ENCODE results near the gene PPIG. TPM values are rescaled to one million over a fixed set of nuclear protein-coding genes. Genes with fewer than 3 reads are reported as not detected.
"Not testable (repeated sequence)": the region's sequence is repeated elsewhere in the genome, so short reads cannot be mapped to it uniquely, and the experiment has no call there.

The PPIG gene
- total RNA-seq: 10 to 100 TPM; 42.8 to 66.4 TPM

GRCh38 chr2:169584005-169584877, at the start of gene PPIG:
TSS of gene PPIG (plus strand) at chr2:169584351. CDS start at chr2:169604042, 19,691 bp downstream.
- peaks cover 8% of the 10 kb centered on the region for H3K36me3 Mint-ChIP-seq
- peaks cover 20 to 29% of the 10 kb centered on the region in 2 donors for H3K4me1 Mint-ChIP-seq (ENCODE audit: low read depth in 2 of 2)
- no peaks in the 10 kb centered on the region for H3K27me3 Mint-ChIP-seq
- ATAC-seq (peak; percentile 95 to 96), DNase-seq (ENCODE audit: low spot score) (peak; percentile 89)
- H3K27ac Mint-ChIP-seq: peak within 1 kb of the TSS; percentile 99
- H3K4me3 Mint-ChIP-seq: peak within 1 kb of the TSS; percentile 97
- peaks cover 3% of the 10 kb centered on the region for H3K9me3 Mint-ChIP-seq

- not testable (repeated sequence) for H3K9me3 Mint-ChIP-seq; H3K4me3 Mint-ChIP-seq; DNase-seq (ENCODE audit: low spot score); H3K27me3 Mint-ChIP-seq; H3K4me1 Mint-ChIP-seq (ENCODE audit: low read depth in 2 of 2); ATAC-seq; H3K27ac Mint-ChIP-seq
- peaks cover 10% of the 10 kb centered on the region for H3K36me3 Mint-ChIP-seq
Observed at GRCh38 chr2:169539460-169539859, 44.7 kb upstream of the PPIG start.

GRCh38 chr2:169540146-169540545, 44.0 kb upstream of the PPIG start:
- Mint-ChIP-seq H3K27ac (no peak overlapping the region), H3K9me3 (no peaks in the 10 kb centered on the region), H3K4me1 (ENCODE audit: low read depth in 2 of 2) (no peaks in the 10 kb centered on the region), H3K27me3 (no peaks in the 10 kb centered on the region), H3K36me3 (peaks cover 10% of the 10 kb centered on the region), H3K4me3 (no peak overlapping the region)
- no peak for ATAC-seq
- DNase-seq (ENCODE audit: low spot score): no peak

GRCh38 chr2:169542433-169542832, 41.7 kb upstream of the PPIG start:
- Mint-ChIP-seq H3K27me3 (no peaks in the 10 kb centered on the region), H3K27ac (no peak overlapping the region), H3K4me1 (ENCODE audit: low read depth in 2 of 2) (no peaks in the 10 kb centered on the region), H3K36me3 (peaks cover 10% of the 10 kb centered on the region), H3K4me3 (no peak overlapping the region), H3K9me3 (no peaks in the 10 kb centered on the region)
- no peak for DNase-seq (ENCODE audit: low spot score)
- no peak for ATAC-seq

- H3K27ac Mint-ChIP-seq: no peak overlapping the region
- no peaks in the 10 kb centered on the region for H3K27me3 Mint-ChIP-seq
- H3K4me1 Mint-ChIP-seq (ENCODE audit: low read depth in 2 of 2): no peaks in the 10 kb centered on the region
- ATAC-seq (no peak), DNase-seq (ENCODE audit: low spot score) (no peak)
- H3K36me3 Mint-ChIP-seq: peaks cover 10% of the 10 kb centered on the region
- no peak overlapping the region for H3K4me3 Mint-ChIP-seq
- H3K9me3 Mint-ChIP-seq: no peaks in the 10 kb centered on the region
Observed at GRCh38 chr2:169546756-169547155, 37.4 kb upstream of the PPIG start.

- no peak for ATAC-seq
- Mint-ChIP-seq H3K4me3 (no peak overlapping the region), H3K36me3 (peaks cover 12% of the 10 kb centered on the region), H3K27me3 (no peaks in the 10 kb centered on the region), H3K9me3 (no peaks in the 10 kb centered on the region), H3K27ac (peak overlapping the region in 1 of 2 donors; percentile 36), H3K4me1 (ENCODE audit: low read depth in 2 of 2) (no peaks in the 10 kb centered on the region)
- DNase-seq (ENCODE audit: low spot score): no peak
Observed at GRCh38 chr2:169561364-169561763, 22.8 kb upstream of the PPIG start.

- H3K9me3 Mint-ChIP-seq; H3K4me1 Mint-ChIP-seq (ENCODE audit: low read depth in 2 of 2); ATAC-seq; H3K27ac Mint-ChIP-seq; H3K27me3 Mint-ChIP-seq; DNase-seq (ENCODE audit: low spot score); H3K4me3 Mint-ChIP-seq: not testable (repeated sequence)
- peaks cover 12% of the 10 kb centered on the region for H3K36me3 Mint-ChIP-seq
Observed at GRCh38 chr2:169562084-169562483, 22.1 kb upstream of the PPIG start.

GRCh38 chr2:169562519-169562918, 21.6 kb upstream of the PPIG start:
- Mint-ChIP-seq H3K27me3 (no peaks in the 10 kb centered on the region), H3K4me3 (no peak overlapping the region), H3K27ac (no peak overlapping the region), H3K4me1 (ENCODE audit: low read depth in 2 of 2) (no peaks in the 10 kb centered on the region), H3K9me3 (no peaks in the 10 kb centered on the region), H3K36me3 (peaks cover 12% of the 10 kb centered on the region)
- ATAC-seq (no peak), DNase-seq (ENCODE audit: low spot score) (no peak)

- DNase-seq (ENCODE audit: low spot score): no peak
- Mint-ChIP-seq H3K27me3 (no peaks in the 10 kb centered on the region), H3K4me1 (ENCODE audit: low read depth in 2 of 2) (peaks cover under 1 to 6% of the 10 kb centered on the region in 2 donors), H3K9me3 (no peaks in the 10 kb centered on the region), H3K27ac (no peak overlapping the region), H3K4me3 (no peak overlapping the region), H3K36me3 (peaks cover 12% of the 10 kb centered on the region)
- no peak for ATAC-seq
Observed at GRCh38 chr2:169565686-169566085, 18.5 kb upstream of the PPIG start.

GRCh38 chr2:169569948-169570347, 14.2 kb upstream of the PPIG start:
- no peak overlapping the region for H3K4me3 Mint-ChIP-seq
- ATAC-seq: no peak
- H3K27me3 Mint-ChIP-seq: no peaks in the 10 kb centered on the region
- no peak for DNase-seq (ENCODE audit: low spot score)
- H3K4me1 Mint-ChIP-seq (ENCODE audit: low read depth in 2 of 2): peaks cover 15 to 18% of the 10 kb centered on the region in 2 donors
- no peaks in the 10 kb centered on the region for H3K9me3 Mint-ChIP-seq
- peaks cover 12% of the 10 kb centered on the region for H3K36me3 Mint-ChIP-seq
- no peak overlapping the region for H3K27ac Mint-ChIP-seq

GRCh38 chr2:169570752-169571151, 13.4 kb upstream of the PPIG start:
- H3K27ac Mint-ChIP-seq; ATAC-seq; H3K36me3 Mint-ChIP-seq; H3K4me3 Mint-ChIP-seq; DNase-seq (ENCODE audit: low spot score); H3K9me3 Mint-ChIP-seq; H3K27me3 Mint-ChIP-seq: not testable (repeated sequence)
- peaks cover 15 to 18% of the 10 kb centered on the region in 2 donors for H3K4me1 Mint-ChIP-seq (ENCODE audit: low read depth in 2 of 2)

GRCh38 chr2:169571571-169571970, 12.6 kb upstream of the PPIG start:
- H3K4me1 Mint-ChIP-seq (ENCODE audit: low read depth in 2 of 2): peaks cover 15 to 18% of the 10 kb centered on the region in 2 donors

GRCh38 chr2:169572189-169572588, 12.0 kb upstream of the PPIG start:
- H3K4me1 Mint-ChIP-seq (ENCODE audit: low read depth in 2 of 2): peaks cover 15 to 18% of the 10 kb centered on the region in 2 donors
- H3K4me3 Mint-ChIP-seq: no peak overlapping the region
- no peaks in the 10 kb centered on the region for H3K9me3 Mint-ChIP-seq
- peaks cover 5% of the 10 kb centered on the region for H3K36me3 Mint-ChIP-seq
- ATAC-seq (no peak), DNase-seq (ENCODE audit: low spot score) (no peak)
- no peak overlapping the region for H3K27ac Mint-ChIP-seq
- no peaks in the 10 kb centered on the region for H3K27me3 Mint-ChIP-seq

More at GRCh38 chr2:169571571-169571970, 12.6 kb upstream of the PPIG start:
- Mint-ChIP-seq H3K9me3 (no peaks in the 10 kb centered on the region), H3K27ac (no peak overlapping the region), H3K4me3 (no peak overlapping the region), H3K27me3 (no peaks in the 10 kb centered on the region), H3K36me3 (peaks cover 5% of the 10 kb centered on the region)
- ATAC-seq: no peak
- no peak for DNase-seq (ENCODE audit: low spot score)

GRCh38 chr2:169572821-169573159, 11.4 kb upstream of the PPIG start:
- ATAC-seq (no peak), DNase-seq (ENCODE audit: low spot score) (no peak)
- no peaks in the 10 kb centered on the region for H3K9me3 Mint-ChIP-seq
- peak overlapping the region; percentile 79 to 95 for H3K27ac Mint-ChIP-seq
- peaks cover 15 to 18% of the 10 kb centered on the region in 2 donors for H3K4me1 Mint-ChIP-seq (ENCODE audit: low read depth in 2 of 2)
- peak overlapping the region; percentile 99 for H3K4me3 Mint-ChIP-seq
- H3K27me3 Mint-ChIP-seq: peaks cover 0 to 2% of the 10 kb centered on the region in 2 donors
- peaks cover 5% of the 10 kb centered on the region for H3K36me3 Mint-ChIP-seq

All from natural killer cell treated with Interleukin-12 subunit alpha and Interleukin-12 subunit beta and Interleukin-15 and Interleukin-18, amount 100 ng/mL, for 72 hours (primary cell).